Neural progenitor cell (in vitro differentiated cells): ENCODE measurements around the gene TRHDE.

Source experiments
- CTCF ChIP-seq: fragments of 200-600 bp; sonication (generic); IDR thresholded peaks from 2 replicates; pipeline ENCODE4 v1.5.1; 2017; ENCODE audit warnings: antibody characterized with exemption, mild to moderate bottlenecking
- EZH2 ChIP-seq: fragments of 200-600 bp; sonication (generic); IDR thresholded peaks from 2 replicates; pipeline ENCODE4 v1.6.1; 2017; ENCODE audit warnings: antibody characterized with exemption, mild to moderate bottlenecking, moderate library complexity
- EZH2phosphoT487 ChIP-seq: fragments of 200-600 bp; sonication (generic); IDR thresholded peaks from 2 replicates; pipeline ENCODE4 v1.6.1; 2017; ENCODE audit warnings: antibody characterized with exemption

DNA sequence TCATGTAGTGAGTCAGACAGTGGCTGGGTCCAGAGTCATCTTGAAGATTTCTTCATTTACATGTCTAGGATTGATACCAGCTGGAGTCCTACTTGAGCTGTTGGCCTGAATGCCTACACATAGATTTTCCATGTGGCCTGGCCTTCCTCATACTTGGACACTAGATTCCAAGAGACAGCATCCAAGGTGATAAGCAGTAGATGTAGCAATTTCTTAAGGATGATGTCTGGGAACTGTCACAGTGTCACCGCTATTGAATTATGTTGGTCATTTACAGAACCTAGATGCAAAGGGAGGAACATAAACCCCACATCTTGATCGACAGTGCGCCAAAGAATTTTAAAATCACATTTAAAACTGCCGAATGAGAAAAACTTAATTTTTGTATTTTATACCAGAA, 412.3 kb downstream of the TRHDE start:
- TF ChIP-seq CTCF (no peak), EZH2phosphoT487 (no peak), EZH2 (no peak)
